ENCODE data around the gene CELF4. TPM values are rescaled to one million over a fixed set of nuclear protein-coding genes. Genes with fewer than 3 reads are reported as not detected.

Gene CELF4
- total and polyA plus RNA-seq, 2 of the 4 experiments (the other 2 are of a cell fraction) = not detected

DNA sequence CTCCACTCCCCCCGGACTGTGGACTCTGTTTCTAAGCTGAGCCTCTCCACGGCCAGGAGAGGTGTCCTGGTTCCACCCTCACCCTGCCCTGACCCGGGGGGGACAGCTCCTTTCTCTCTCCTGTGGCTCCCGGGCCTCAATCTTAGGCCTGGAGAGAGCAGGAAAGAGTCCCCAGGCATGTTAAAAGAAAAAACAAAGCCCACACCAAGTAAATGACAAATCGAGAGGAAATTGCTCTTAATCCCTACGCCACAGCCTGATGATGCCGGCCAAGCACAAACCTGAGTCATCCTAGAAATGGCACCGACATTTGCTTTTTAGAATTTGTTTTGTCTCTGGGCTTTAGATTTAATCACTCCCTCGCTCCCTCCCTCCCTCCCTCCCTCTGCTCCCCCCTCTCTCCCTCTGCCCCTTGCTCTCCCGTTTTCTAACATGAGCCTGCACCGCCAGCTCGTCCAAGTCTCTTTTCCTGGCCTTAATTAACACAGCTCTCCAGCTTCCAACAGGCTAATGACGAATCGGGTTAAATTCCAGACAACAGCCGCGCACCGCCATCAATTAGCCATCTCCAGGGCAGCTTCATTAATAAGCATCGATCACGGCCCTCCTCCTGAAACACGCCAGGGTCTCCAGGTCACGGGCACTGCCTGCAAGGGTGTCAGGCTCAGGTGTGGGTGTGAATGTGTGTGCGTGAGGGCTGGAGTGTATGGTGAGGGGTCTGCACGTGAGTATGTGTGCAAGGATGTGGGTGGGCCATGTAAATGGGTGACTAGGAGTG lies 230.8 kb downstream of the CELF4 start:
- Histone ChIP-seq H3K4me1 (ENCODE audit: control insufficient read depth, insufficient read depth, low read length) (peaks cover 2% of the 10 kb centered on the region; the same call in 1 of the 2 replicates), H2AK9ac (replicated peaks; ENCODE audit: low read depth, low read length, poor library complexity) (no peak overlapping the region), H3K9me3 (ENCODE audit: control insufficient read depth, insufficient read depth, low read length) (no peaks in the 10 kb centered on the region), H4K91ac (ENCODE audit: insufficient read depth, low read depth, low read length) (no peak overlapping the region), H3K4ac (ENCODE audit: low read depth, low read length) (no peak overlapping the region), H3K9me1 (ENCODE audit: insufficient read depth, low read length) (peaks cover 4% of the 10 kb centered on the region; the same call in 1 of the 2 replicates), H3K23ac (ENCODE audit: low read depth, low read length) (no peak overlapping the region), H2BK120ac (ENCODE audit: low read depth, low read length) (no peak overlapping the region), H3K79me1 (ENCODE audit: low read depth in 1 of 2, low read length in 2 of 2) (no peaks in the 10 kb centered on the region), H2BK5ac (ENCODE audit: low read depth, low read length, poor library complexity, severe bottlenecking) (no peak overlapping the region), H3K18ac (ENCODE audit: low read depth, low read length) (no peak overlapping the region), H3K9ac (ENCODE audit: low read depth, low read length) (no peak overlapping the region), H3K4me2 (ENCODE audit: low read depth, low read length) (no peak overlapping the region), H4K5ac (ENCODE audit: low read depth, low read length) (no peak overlapping the region), H2BK15ac (ENCODE audit: low read depth, low read length) (no peak overlapping the region), H2AFZ (replicated peaks; ENCODE audit: low read length, poor library complexity) (peak overlapping the region; percentile 68), H3K36me3 (ENCODE audit: control insufficient read depth, insufficient read depth, low read length) (no peaks in the 10 kb centered on the region), H2AK5ac (ENCODE audit: low read depth, low read length) (no peak overlapping the region), H4K8ac (ENCODE audit: low read depth in 2 of 2, low read length in 2 of 2) (no peak overlapping the region), H3K4me3 (ENCODE audit: insufficient read depth, low read depth, low read length) (no peak overlapping the region), H3K27me3 (ENCODE audit: control insufficient read depth, insufficient read depth, low read length) (peaks cover 10% of the 10 kb centered on the region; the same call in 1 of the 2 replicates), H3K14ac (replicated peaks; ENCODE audit: low read depth, low read length) (no peak overlapping the region), H3K27ac (ENCODE audit: insufficient read depth, low read length) (no peak overlapping the region), H3K56ac (ENCODE audit: extremely low read depth, insufficient read depth, low read length) (no peak overlapping the region), H2BK20ac (ENCODE audit: low read depth, low read length) (no peak overlapping the region), H4K20me1 (ENCODE audit: insufficient read depth, low read length) (no peaks in the 10 kb centered on the region)
- 49% methylated on average over 12 of the region's 23 CpGs; no CpG with 5 or more reads in 1 of the 2 experiments for WGBS, 2 experiments (ENCODE audit: extremely low coverage in 2 of 2, insufficient read length in 1 of 2)
- in situ Hi-C loops (cut with MboI; ENCODE audit: low sequenced_read_pairs) (no loop called here), intact Hi-C loops (cut with micrococcal nuclease) (no loop called here), dilution Hi-C loops (cut with HindIII; ENCODE audit: low sequenced_read_pairs, unreplicated experiment) (no loop called here)
- BruUV-seq (replicated peaks) = no TSS peak
- CTCF ChIA-PET = interaction anchor here (2.0 kb wide), 1 partner anchor 9 kb away, joined by 5 read pairs; no protein-coding TSS in a partner anchor
- POLR2A ChIA-PET (ENCODE audit: unreplicated experiment) = no interaction called here
- ATAC-seq (ENCODE audit: low read depth) = peak; percentile 60
- DNase-seq = peak; percentile 46
- TF ChIP-seq CHD1 (IDR thresholded peaks at IDR 0.05; ENCODE audit: low read depth, low read length) (no peak), RFX5 (IDR thresholded peaks at IDR 0.05; ENCODE audit: low read depth, low read length) (no peak), NFE2L2 (IDR thresholded peaks at IDR 0.05; ENCODE audit: low read depth, low read length) (no peak), FOS (IDR thresholded peaks at IDR 0.05; ENCODE audit: low read depth, low read length) (no peak), MAZ (IDR thresholded peaks at IDR 0.05; ENCODE audit: borderline replicate concordance, low read depth, low read length) (no peak), POLR2A (IDR thresholded peaks at IDR 0.05; ENCODE audit: low read depth, low read length) (no peak), RAD21 (IDR thresholded peaks at IDR 0.05; ENCODE audit: low read length) (no peak), RCOR1 (IDR thresholded peaks at IDR 0.05; ENCODE audit: insufficient replicate concordance, low read length) (no peak), MXI1 (IDR thresholded peaks at IDR 0.05; ENCODE audit: borderline replicate concordance, low read depth, low read length) (no peak), MAFK (IDR thresholded peaks at IDR 0.05; ENCODE audit: low read depth, low read length) (no peak), BHLHE40 (IDR thresholded peaks at IDR 0.05; ENCODE audit: low read depth, low read length) (no peak)
- TF ChIP-seq, protein P1, sequence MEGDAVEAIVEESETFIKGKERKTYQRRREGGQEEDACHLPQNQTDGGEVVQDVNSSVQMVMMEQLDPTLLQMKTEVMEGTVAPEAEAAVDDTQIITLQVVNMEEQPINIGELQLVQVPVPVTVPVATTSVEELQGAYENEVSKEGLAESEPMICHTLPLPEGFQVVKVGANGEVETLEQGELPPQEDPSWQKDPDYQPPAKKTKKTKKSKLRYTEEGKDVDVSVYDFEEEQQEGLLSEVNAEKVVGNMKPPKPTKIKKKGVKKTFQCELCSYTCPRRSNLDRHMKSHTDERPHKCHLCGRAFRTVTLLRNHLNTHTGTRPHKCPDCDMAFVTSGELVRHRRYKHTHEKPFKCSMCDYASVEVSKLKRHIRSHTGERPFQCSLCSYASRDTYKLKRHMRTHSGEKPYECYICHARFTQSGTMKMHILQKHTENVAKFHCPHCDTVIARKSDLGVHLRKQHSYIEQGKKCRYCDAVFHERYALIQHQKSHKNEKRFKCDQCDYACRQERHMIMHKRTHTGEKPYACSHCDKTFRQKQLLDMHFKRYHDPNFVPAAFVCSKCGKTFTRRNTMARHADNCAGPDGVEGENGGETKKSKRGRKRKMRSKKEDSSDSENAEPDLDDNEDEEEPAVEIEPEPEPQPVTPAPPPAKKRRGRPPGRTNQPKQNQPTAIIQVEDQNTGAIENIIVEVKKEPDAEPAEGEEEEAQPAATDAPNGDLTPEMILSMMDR (conservative IDR thresholded peaks at IDR 0.05; ENCODE audit: low read depth, low read length) = no peak
- TF ChIP-seq, protein P2, sequence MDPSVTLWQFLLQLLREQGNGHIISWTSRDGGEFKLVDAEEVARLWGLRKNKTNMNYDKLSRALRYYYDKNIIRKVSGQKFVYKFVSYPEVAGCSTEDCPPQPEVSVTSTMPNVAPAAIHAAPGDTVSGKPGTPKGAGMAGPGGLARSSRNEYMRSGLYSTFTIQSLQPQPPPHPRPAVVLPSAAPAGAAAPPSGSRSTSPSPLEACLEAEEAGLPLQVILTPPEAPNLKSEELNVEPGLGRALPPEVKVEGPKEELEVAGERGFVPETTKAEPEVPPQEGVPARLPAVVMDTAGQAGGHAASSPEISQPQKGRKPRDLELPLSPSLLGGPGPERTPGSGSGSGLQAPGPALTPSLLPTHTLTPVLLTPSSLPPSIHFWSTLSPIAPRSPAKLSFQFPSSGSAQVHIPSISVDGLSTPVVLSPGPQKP (IDR thresholded peaks at IDR 0.05; ENCODE audit: borderline replicate concordance, low read depth, low read length) = no peak
